Lung (tissue), 12 donors: ENCODE results near the gene ILRUN. TPM values are rescaled to one million over a fixed set of nuclear protein-coding genes. Genes with fewer than 3 reads are reported as not detected.

Source experiments
- ATAC-seq: fragments of 200-7000 bp; cut with Tn5 transposase; one replicate; pipeline ENCODE4 v1.9.1; 2020; ENCODE audit warnings: moderate number of reproducible peaks; ENCODE audit not compliant: insufficient read depth, low FRiP score
- DNase-seq, 3 donors: peaks; one replicate each; pipeline ENCODE4 v3.0.0-alpha.2; 2013 to 2017
- H3K27ac ChIP-seq, 2 donors: one replicate each; pipeline ENCODE4 v1.5.1; 2013; ENCODE audit warnings: mild to moderate bottlenecking in 2 of 2, moderate library complexity in 2 of 2, control low read depth in 1 of 2, inconsistent platforms in 1 of 2, low read depth in 1 of 2, low read length in 1 of 2
- H3K27me3 ChIP-seq, 3 donors: one replicate each; pipeline ENCODE4 v1.5.1; 2013; ENCODE audit warnings: low read length in 2 of 3; ENCODE audit not compliant: control insufficient read depth in 3 of 3, insufficient read depth in 3 of 3
- H3K36me3 ChIP-seq, 4 donors: one replicate each; pipeline ENCODE4 v1.5.1; 2013; ENCODE audit warnings: low read length in 4 of 4, mild to moderate bottlenecking in 1 of 4, moderate library complexity in 1 of 4; ENCODE audit not compliant: control insufficient read depth in 4 of 4, insufficient read depth in 4 of 4
- H3K4me1 ChIP-seq, 5 donors: one replicate each; pipeline ENCODE4 v1.5.1; 2013; ENCODE audit warnings: low read length in 5 of 5, mild to moderate bottlenecking in 2 of 5, moderate library complexity in 1 of 5; ENCODE audit not compliant: control insufficient read depth in 5 of 5, insufficient read depth in 5 of 5
- H3K4me3 ChIP-seq: one replicate; pipeline ENCODE4 v1.5.1; 2013; ENCODE audit warnings: mild to moderate bottlenecking, control low read depth, moderate library complexity
- H3K9ac ChIP-seq, 2 donors: one replicate each; pipeline ENCODE4 v1.5.1; 2013; ENCODE audit warnings: low read length in 2 of 2, control low read depth in 1 of 2; ENCODE audit not compliant: insufficient read depth in 1 of 2
- H3K9me3 ChIP-seq, 4 donors: one replicate each; pipeline ENCODE4 v1.5.1; 2013; ENCODE audit warnings: low read length in 3 of 4, mild to moderate bottlenecking in 1 of 4, moderate library complexity in 1 of 4; ENCODE audit not compliant: control insufficient read depth in 4 of 4, insufficient read depth in 3 of 4
- CTCF ChIP-seq: IDR thresholded peaks from 2 replicates; pipeline ENCODE4 v1.5.1; 2012; ENCODE audit warnings: mild to moderate bottlenecking; ENCODE audit errors: control extremely low read depth, extremely low read depth
- WGBS, 2 donors: extraction: QIAGEN DNeasy Blood & Tissue Kit; methylation state at CpG; one replicate each; pipeline ENCODE4 v1.1.7; 2013; 5-methylcytosine and 5-hydroxymethylcytosine counted together
- polyA plus RNA-seq, 2 donors: library from polyadenylated mRNA; stranded (reverse); fragments of 200-250 nt; gene quantifications; one replicate each; pipeline ENCODE4 v1.2.1, GENCODE V29; 2013
- total RNA-seq, 2 donors: library from RNA; depleted of rRNA in 1 of 2; stranded (reverse); fragments of >200 nt in 1 of 2; gene quantifications; one replicate each; pipeline ENCODE4 v1.2.1, GENCODE V29; 2014 to 2021
- donor health status: control.
- donor health status: control.
- donor health status: Bipolar disorder and iron deficiency.
- donor health status: healthy.
- donor health status: DM: yes; HTN: yes; CAD: no.

The ILRUN gene
- total and polyA plus RNA-seq, 4 donors = 51.9 to 70.1 (median 56.0) TPM

- no peak for ATAC-seq
- Histone ChIP-seq H3K36me3 (no peaks in the 10 kb centered on the region), H3K9me3 (no peaks in the 10 kb centered on the region), H3K27ac (peak overlapping the region in 1 of 2 donors; percentile 64), H3K9ac (no peak overlapping the region), H3K4me3 (no peak overlapping the region), H3K27me3 (no peaks in the 10 kb centered on the region), H3K4me1 (peaks cover 5 to 23% (median 6%) of the 10 kb centered on the region in 5 donors)
- no peak for DNase-seq
- WGBS, 2 donors = 78 to 84% methylated on average over 4 of the region's 4 CpGs
- no peak for TF ChIP-seq CTCF
Measured at GRCh38 chr6:34665019-34665418, 31.5 kb downstream of the ILRUN start.

GRCh38 chr6:34664256-34664971 lies 32.2 kb downstream of the ILRUN start:
- DNase-seq (peak in 2 of 3 donors; percentile 44 to 53), ATAC-seq (no peak)
- Histone ChIP-seq H3K9ac (no peak overlapping the region), H3K4me1 (peaks cover 5 to 23% (median 6%) of the 10 kb centered on the region in 5 donors), H3K36me3 (no peaks in the 10 kb centered on the region), H3K4me3 (no peak overlapping the region), H3K9me3 (no peaks in the 10 kb centered on the region), H3K27me3 (no peaks in the 10 kb centered on the region), H3K27ac (peak overlapping the region; percentile 64 to 67)
- no peak for TF ChIP-seq CTCF
- WGBS, 2 donors = 37 to 38% methylated on average over 4 of the region's 4 CpGs

- no peak for TF ChIP-seq CTCF
Measured at GRCh38 chr6:34663831-34664255, 32.7 kb downstream of the ILRUN start.

More at GRCh38 chr6:34663831-34664255, 32.7 kb downstream of the ILRUN start:
- Histone ChIP-seq H3K9ac (no peak overlapping the region), H3K9me3 (no peaks in the 10 kb centered on the region), H3K27me3 (no peaks in the 10 kb centered on the region), H3K27ac (no peak overlapping the region), H3K4me3 (no peak overlapping the region), H3K4me1 (peaks cover 5 to 23% (median 7%) of the 10 kb centered on the region in 5 donors), H3K36me3 (no peaks in the 10 kb centered on the region)
- peak in 1 of 3 donors; percentile 28 for DNase-seq
- 38 to 64% methylated on average over 5 of the region's 5 CpGs for WGBS, 2 donors
- ATAC-seq = no peak
